ENCODE measurements around the gene ACVRL1. TPM values are rescaled to one million over a fixed set of nuclear protein-coding genes. Genes with fewer than 3 reads are reported as not detected.
A peak's percentile ranks its signal among the peaks of the same experiment; 100 is the strongest.

The ACVRL1 gene
- total RNA-seq, 1 experiment from 2014 or later, result 0.98 TPM

DNA sequence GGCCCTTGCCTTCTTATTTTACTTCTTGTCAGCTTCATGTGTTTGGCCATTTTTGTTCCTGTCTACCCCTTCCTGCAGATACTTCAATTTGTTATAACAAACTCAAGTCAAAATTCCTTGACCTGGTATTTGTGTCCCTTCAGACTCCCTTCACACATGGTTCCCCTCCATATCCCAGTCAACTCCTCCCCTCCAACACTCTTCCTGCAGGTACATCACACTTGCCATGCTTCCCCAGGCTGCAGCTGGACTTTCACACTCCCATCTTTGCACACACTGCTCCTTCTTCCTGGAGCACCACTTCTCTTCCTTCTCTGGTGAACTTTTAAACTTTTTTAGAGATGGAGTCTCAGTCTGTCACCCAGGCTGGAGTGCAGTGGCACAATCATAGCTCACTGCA is 39.9 kb upstream of the ACVRL1 start (continued):
- TF ChIP-seq, protein P1, sequence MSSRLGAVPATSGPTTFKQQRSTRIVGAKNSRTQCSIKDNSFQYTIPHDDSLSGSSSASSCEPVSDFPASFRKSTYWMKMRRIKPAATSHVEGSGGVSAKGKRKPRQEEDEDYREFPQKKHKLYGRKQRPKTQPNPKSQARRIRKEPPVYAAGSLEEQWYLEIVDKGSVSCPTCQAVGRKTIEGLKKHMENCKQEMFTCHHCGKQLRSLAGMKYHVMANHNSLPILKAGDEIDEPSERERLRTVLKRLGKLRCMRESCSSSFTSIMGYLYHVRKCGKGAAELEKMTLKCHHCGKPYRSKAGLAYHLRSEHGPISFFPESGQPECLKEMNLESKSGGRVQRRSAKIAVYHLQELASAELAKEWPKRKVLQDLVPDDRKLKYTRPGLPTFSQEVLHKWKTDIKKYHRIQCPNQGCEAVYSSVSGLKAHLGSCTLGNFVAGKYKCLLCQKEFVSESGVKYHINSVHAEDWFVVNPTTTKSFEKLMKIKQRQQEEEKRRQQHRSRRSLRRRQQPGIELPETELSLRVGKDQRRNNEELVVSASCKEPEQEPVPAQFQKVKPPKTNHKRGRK (CRISPR knock-in tag; IDR thresholded peaks at IDR 0.05; ENCODE audit: borderline replicate concordance), result no peak
- no peak for TF ChIP-seq JAZF1 (CRISPR knock-in tag; IDR thresholded peaks at IDR 0.05)

DNA sequence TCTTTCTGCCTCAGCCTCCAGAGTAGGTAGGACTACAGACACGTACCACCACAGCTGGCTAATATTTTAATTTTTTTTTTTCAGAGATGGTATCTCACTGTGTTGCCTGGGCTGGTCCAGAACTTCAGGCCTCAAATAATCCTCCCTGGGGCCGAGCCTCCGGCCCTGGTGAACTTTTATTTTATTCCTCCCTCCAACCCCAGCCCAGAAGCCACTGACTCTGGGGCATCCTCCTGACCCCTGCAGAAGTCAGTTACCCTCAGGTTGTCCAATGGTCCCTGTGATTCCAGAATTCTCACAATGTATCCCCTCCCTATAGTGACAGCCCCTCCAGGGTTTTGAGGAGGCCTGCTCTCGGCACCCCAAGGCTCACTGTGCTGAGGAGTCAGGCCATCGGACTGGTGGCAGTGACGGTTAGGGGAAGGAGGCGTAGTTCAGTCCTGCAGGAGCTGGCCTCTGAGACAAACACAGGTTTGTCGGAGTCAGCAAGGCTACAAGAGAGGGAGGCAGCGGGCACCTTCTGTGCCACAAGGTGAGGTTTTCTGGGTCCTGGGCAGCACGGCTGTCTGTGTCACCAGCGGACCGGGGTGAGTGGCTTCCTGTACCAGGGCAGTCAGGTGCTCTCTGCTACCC is 39.4 kb upstream of the ACVRL1 start:
- POLR2A ChIA-PET, result no interaction called here
- no peak overlapping the region for H3K27ac Mint-ChIP-seq
- ATAC-seq (no peak), DNase-seq (ENCODE audit: low spot score) (no peak)
- H3K4me1 Mint-ChIP-seq, result peaks cover 76% of the 10 kb centered on the region
- TF ChIP-seq, protein P2, sequence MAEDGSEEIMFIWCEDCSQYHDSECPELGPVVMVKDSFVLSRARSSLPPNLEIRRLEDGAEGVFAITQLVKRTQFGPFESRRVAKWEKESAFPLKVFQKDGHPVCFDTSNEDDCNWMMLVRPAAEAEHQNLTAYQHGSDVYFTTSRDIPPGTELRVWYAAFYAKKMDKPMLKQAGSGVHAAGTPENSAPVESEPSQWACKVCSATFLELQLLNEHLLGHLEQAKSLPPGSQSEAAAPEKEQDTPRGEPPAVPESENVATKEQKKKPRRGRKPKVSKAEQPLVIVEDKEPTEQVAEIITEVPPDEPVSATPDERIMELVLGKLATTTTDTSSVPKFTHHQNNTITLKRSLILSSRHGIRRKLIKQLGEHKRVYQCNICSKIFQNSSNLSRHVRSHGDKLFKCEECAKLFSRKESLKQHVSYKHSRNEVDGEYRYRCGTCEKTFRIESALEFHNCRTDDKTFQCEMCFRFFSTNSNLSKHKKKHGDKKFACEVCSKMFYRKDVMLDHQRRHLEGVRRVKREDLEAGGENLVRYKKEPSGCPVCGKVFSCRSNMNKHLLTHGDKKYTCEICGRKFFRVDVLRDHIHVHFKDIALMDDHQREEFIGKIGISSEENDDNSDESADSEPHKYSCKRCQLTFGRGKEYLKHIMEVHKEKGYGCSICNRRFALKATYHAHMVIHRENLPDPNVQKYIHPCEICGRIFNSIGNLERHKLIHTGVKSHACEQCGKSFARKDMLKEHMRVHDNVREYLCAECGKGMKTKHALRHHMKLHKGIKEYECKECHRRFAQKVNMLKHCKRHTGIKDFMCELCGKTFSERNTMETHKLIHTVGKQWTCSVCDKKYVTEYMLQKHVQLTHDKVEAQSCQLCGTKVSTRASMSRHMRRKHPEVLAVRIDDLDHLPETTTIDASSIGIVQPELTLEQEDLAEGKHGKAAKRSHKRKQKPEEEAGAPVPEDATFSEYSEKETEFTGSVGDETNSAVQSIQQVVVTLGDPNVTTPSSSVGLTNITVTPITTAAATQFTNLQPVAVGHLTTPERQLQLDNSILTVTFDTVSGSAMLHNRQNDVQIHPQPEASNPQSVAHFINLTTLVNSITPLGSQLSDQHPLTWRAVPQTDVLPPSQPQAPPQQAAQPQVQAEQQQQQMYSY (CRISPR knock-in tag; IDR thresholded peaks at IDR 0.05), result no peak
- no peak for TF ChIP-seq SP1 (CRISPR knock-in tag; conservative IDR thresholded peaks at IDR 0.05)
- no peak for TF ChIP-seq SOX15 (CRISPR knock-in tag; IDR thresholded peaks at IDR 0.05)
- no peak for TF ChIP-seq GABPB1 (CRISPR knock-in tag; IDR thresholded peaks at IDR 0.05)
- no peak for TF ChIP-seq JAZF1 (CRISPR knock-in tag; IDR thresholded peaks at IDR 0.05)
- no peak for TF ChIP-seq HMGA2 (CRISPR knock-in tag; IDR thresholded peaks at IDR 0.05)
- TF ChIP-seq, protein P3, sequence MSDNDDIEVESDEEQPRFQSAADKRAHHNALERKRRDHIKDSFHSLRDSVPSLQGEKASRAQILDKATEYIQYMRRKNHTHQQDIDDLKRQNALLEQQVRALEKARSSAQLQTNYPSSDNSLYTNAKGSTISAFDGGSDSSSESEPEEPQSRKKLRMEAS (CRISPR knock-in tag; IDR thresholded peaks at IDR 0.05), result no peak
- TF ChIP-seq ZNF138 (CRISPR knock-in tag; conservative IDR thresholded peaks at IDR 0.05), result no peak
- no peak for TF ChIP-seq ZNF396 (CRISPR knock-in tag; IDR thresholded peaks at IDR 0.05; ENCODE audit: borderline replicate concordance)
- TF ChIP-seq TCF7 (CRISPR knock-in tag; IDR thresholded peaks at IDR 0.05; ENCODE audit: low read depth), result no peak
- no peak for TF ChIP-seq PRRX2 (CRISPR knock-in tag; IDR thresholded peaks at IDR 0.05)
- TF ChIP-seq, protein P4, sequence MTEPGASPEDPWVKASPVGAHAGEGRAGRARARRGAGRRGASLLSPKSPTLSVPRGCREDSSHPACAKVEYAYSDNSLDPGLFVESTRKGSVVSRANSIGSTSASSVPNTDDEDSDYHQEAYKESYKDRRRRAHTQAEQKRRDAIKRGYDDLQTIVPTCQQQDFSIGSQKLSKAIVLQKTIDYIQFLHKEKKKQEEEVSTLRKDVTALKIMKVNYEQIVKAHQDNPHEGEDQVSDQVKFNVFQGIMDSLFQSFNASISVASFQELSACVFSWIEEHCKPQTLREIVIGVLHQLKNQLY (CRISPR knock-in tag; IDR thresholded peaks at IDR 0.05), result no peak
- H3K4me3 Mint-ChIP-seq, result peak overlapping the region; percentile 78
- no peaks in the 10 kb centered on the region for H3K9me3 Mint-ChIP-seq
- no peaks in the 10 kb centered on the region for H3K36me3 Mint-ChIP-seq
- CTCF ChIA-PET, result interaction anchor here (1.8 to 1.9 kb wide), 2 partner anchors 44 to 47 kb away, joined by 5 read pairs; no protein-coding TSS in a partner anchor
- peaks cover 65% of the 10 kb centered on the region for H3K27me3 Mint-ChIP-seq (ENCODE audit: low read depth)

DNA sequence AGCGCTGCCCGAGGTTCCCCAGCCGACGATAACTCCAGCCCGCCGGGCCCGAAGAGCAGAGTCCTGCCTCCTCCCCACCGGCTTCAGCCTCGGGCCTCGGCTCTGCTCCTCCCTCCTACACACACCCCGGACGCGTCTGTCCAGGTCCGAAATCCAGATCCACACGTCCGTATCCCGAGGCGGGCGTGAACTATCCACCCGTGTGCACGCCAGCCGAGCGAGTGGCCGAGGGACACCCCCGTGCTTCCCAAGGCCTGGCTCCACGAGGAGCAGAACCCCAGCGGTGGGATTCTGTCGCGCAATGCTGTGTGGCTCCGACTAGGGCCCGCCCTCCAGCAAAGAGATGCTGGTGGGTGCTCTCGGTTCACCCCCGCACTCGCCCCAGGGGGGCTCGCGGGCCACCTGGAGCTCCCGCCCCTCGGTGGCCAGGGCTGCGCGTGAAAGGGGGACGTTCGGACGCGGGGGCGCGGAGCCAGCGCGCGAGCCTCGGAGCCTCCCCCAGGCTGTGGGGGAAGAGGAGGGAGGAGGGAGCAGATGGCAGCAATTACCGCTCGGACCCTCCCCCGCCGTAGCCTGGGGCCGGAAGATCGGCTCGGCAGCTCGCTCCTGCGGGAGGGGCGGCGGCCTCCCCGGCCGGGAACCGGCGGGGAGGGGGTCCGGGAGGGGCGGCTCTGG is 38.3 kb upstream of the ACVRL1 start:
- CTCF ChIA-PET, result interaction anchor here (1.1 to 7.2 kb wide), 8 partner anchors 9 to 53 kb away, joined by 3 to 164 read pairs (median 6); partner anchors contain the start of gene FIGNL2
- peak; percentile 4 for ATAC-seq
- TF ChIP-seq TP53 (CRISPR knock-in tag; IDR thresholded peaks at IDR 0.05) (no peak; the same call in 1 of the 2 replicates), SP1 (CRISPR knock-in tag; conservative IDR thresholded peaks at IDR 0.05) (no peak), ZNF317 (CRISPR knock-in tag; IDR thresholded peaks at IDR 0.05; ENCODE audit: borderline replicate concordance, low read depth) (0 out of 2 replicates have a peak, but pooled peaks have one; percentile 26), ZNF423 (CRISPR knock-in tag; IDR thresholded peaks at IDR 0.05) (peak; percentile 74), ZNF263 (CRISPR knock-in tag; IDR thresholded peaks at IDR 0.05; ENCODE audit: low read depth) (peak; percentile 69; the same call in 1 of the 2 replicates)
- TF ChIP-seq, protein P5, sequence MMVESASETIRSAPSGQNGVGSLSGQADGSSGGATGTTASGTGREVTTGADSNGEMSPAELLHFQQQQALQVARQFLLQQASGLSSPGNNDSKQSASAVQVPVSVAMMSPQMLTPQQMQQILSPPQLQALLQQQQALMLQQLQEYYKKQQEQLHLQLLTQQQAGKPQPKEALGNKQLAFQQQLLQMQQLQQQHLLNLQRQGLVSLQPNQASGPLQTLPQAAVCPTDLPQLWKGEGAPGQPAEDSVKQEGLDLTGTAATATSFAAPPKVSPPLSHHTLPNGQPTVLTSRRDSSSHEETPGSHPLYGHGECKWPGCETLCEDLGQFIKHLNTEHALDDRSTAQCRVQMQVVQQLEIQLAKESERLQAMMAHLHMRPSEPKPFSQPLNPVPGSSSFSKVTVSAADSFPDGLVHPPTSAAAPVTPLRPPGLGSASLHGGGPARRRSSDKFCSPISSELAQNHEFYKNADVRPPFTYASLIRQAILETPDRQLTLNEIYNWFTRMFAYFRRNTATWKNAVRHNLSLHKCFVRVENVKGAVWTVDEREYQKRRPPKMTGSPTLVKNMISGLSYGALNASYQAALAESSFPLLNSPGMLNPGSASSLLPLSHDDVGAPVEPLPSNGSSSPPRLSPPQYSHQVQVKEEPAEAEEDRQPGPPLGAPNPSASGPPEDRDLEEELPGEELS (CRISPR knock-in tag; IDR thresholded peaks at IDR 0.05), result 0 out of 2 replicates have a peak, but pooled peaks have one; percentile 39
- TF ChIP-seq, protein P6, sequence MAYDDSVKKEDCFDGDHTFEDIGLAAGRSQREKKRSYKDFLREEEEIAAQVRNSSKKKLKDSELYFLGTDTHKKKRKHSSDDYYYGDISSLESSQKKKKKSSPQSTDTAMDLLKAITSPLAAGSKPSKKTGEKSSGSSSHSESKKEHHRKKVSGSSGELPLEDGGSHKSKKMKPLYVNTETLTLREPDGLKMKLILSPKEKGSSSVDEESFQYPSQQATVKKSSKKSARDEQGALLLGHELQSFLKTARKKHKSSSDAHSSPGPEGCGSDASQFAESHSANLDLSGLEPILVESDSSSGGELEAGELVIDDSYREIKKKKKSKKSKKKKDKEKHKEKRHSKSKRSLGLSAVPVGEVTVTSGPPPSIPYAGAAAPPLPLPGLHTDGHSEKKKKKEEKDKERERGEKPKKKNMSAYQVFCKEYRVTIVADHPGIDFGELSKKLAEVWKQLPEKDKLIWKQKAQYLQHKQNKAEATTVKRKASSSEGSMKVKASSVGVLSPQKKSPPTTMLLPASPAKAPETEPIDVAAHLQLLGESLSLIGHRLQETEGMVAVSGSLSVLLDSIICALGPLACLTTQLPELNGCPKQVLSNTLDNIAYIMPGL (CRISPR knock-in tag; IDR thresholded peaks at IDR 0.05), result 0 out of 2 replicates have a peak, but pooled peaks have one; percentile 23
- TF ChIP-seq, protein P7, sequence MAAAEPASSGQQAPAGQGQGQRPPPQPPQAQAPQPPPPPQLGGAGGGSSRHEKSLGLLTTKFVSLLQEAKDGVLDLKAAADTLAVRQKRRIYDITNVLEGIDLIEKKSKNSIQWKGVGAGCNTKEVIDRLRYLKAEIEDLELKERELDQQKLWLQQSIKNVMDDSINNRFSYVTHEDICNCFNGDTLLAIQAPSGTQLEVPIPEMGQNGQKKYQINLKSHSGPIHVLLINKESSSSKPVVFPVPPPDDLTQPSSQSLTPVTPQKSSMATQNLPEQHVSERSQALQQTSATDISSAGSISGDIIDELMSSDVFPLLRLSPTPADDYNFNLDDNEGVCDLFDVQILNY (CRISPR knock-in tag; IDR thresholded peaks at IDR 0.05), result 0 out of 2 replicates have a peak, but pooled peaks have one; percentile 37

More for the DNA sequence above, 38.3 kb upstream of the ACVRL1 start:
- H3K4me3 Mint-ChIP-seq, result peak overlapping the region; percentile 78
- peaks cover 77% of the 10 kb centered on the region for H3K4me1 Mint-ChIP-seq
- POLR2A ChIA-PET, result interaction anchor here (0.8 to 1.6 kb wide), 4 partner anchors 13 to 55 kb away, joined by 3 to 4 read pairs (median 4); partner anchors contain the start of gene ANKRD33
- no peaks in the 10 kb centered on the region for H3K36me3 Mint-ChIP-seq
- H3K9me3 Mint-ChIP-seq, result no peaks in the 10 kb centered on the region
- peak; percentile 58 for DNase-seq (ENCODE audit: low spot score)
- peaks cover 64% of the 10 kb centered on the region for H3K27me3 Mint-ChIP-seq (ENCODE audit: low read depth)
- no peak overlapping the region for H3K27ac Mint-ChIP-seq

All from WTC11 (cell line).